Neural crest cell (in vitro differentiated cells): ENCODE measurements around the gene SFR1. TPM values are rescaled to one million over a fixed set of nuclear protein-coding genes. Genes with fewer than 3 reads are reported as not detected.

Experiments
- DNase-seq: peaks from one replicate; pipeline ENCODE4 v3.0.0; 2021; ENCODE audit warnings: low read depth, mixed read lengths, low spot score
- H3K27ac Mint-ChIP-seq: one replicate; pipeline ENCODE4 v1.8.0; 2021; ENCODE audit warnings: mild to moderate bottlenecking, mixed read lengths; ENCODE audit not compliant: unreplicated experiment
- H3K27me3 Mint-ChIP-seq: 2 replicates; pipeline ENCODE4 v1.8.0; 2021; ENCODE audit warnings: low read depth, mild to moderate bottlenecking, mixed read lengths
- H3K36me3 Mint-ChIP-seq: 2 replicates; pipeline ENCODE4 v1.8.0; 2021; ENCODE audit warnings: low read depth, mild to moderate bottlenecking, mixed read lengths
- H3K4me1 Mint-ChIP-seq: 2 replicates; pipeline ENCODE4 v1.8.0; 2021; ENCODE audit warnings: mixed read lengths
- H3K4me3 Mint-ChIP-seq: one replicate; pipeline ENCODE4 v1.8.0; 2021; ENCODE audit warnings: mild to moderate bottlenecking, mixed read lengths
- H3K9me3 Mint-ChIP-seq: 2 replicates; pipeline ENCODE4 v1.8.0; 2021; ENCODE audit warnings: mixed read lengths
- CTCF ChIP-seq: fragments of 200-600 bp; sonication (generic); conservative IDR thresholded peaks from 2 replicates; pipeline ENCODE4 v1.5.0; 2021; ENCODE audit warnings: antibody characterized with exemption, mild to moderate bottlenecking
- total RNA-seq: library from RNA; stranded (reverse); gene quantifications from 2 replicates; pipeline ENCODE4 v1.2.1, GENCODE V29; 2021

SFR1 gene
- total RNA-seq, 1 donor from 2014 or later, result 14.0 TPM

- Mint-ChIP-seq H3K27me3 (peaks cover 9% of the 10 kb centered on the region), H3K9me3 (no peaks in the 10 kb centered on the region), H3K36me3 (no peaks in the 10 kb centered on the region), H3K27ac (no peak overlapping the region), H3K4me3 (no peak overlapping the region), H3K4me1 (peaks cover 18% of the 10 kb centered on the region)
- no peak for DNase-seq
- TF ChIP-seq CTCF, result no peak
Observed at GRCh38 chr10:104117839-104118323, 4.1 kb upstream of the SFR1 start.

- Mint-ChIP-seq H3K4me3 (peak overlapping the region; percentile 97), H3K36me3 (no peaks in the 10 kb centered on the region), H3K27ac (no peak overlapping the region), H3K4me1 (peaks cover 28% of the 10 kb centered on the region), H3K9me3 (no peaks in the 10 kb centered on the region), H3K27me3 (peaks cover 9% of the 10 kb centered on the region)
- DNase-seq, result no peak
- TF ChIP-seq CTCF, result no peak
Observed at GRCh38 chr10:104119996-104120395, 2.0 kb upstream of the SFR1 start.

- peaks cover 9% of the 10 kb centered on the region for H3K27me3 Mint-ChIP-seq
- TF ChIP-seq CTCF, result no peak
- peaks cover 31% of the 10 kb centered on the region for H3K4me1 Mint-ChIP-seq
- H3K27ac Mint-ChIP-seq, result peak overlapping the region; percentile 100
- DNase-seq, result no peak
- H3K4me3 Mint-ChIP-seq, result peak overlapping the region; percentile 97
- no peaks in the 10 kb centered on the region for H3K9me3 Mint-ChIP-seq
- H3K36me3 Mint-ChIP-seq, result peaks cover 4% of the 10 kb centered on the region
Observed at GRCh38 chr10:104120512-104120902, 1.5 kb upstream of the SFR1 start.

GRCh38 chr10:104120903-104121484, 977 bp upstream of the SFR1 start:
- H3K27ac Mint-ChIP-seq, result peak overlapping the region; percentile 100
- peaks cover 31% of the 10 kb centered on the region for H3K4me1 Mint-ChIP-seq
- H3K4me3 Mint-ChIP-seq, result peak overlapping the region; percentile 97
- TF ChIP-seq CTCF, result no peak
- peaks cover 9% of the 10 kb centered on the region for H3K27me3 Mint-ChIP-seq
- H3K9me3 Mint-ChIP-seq, result no peaks in the 10 kb centered on the region
- H3K36me3 Mint-ChIP-seq, result peaks cover 5% of the 10 kb centered on the region
- DNase-seq, result peak; percentile 51

GRCh38 chr10:104122225-104123107, 495 bp downstream of the SFR1 start:
- DNase-seq, result no peak
- Mint-ChIP-seq H3K27ac (peak overlapping the region; percentile 95), H3K9me3 (no peaks in the 10 kb centered on the region), H3K36me3 (peaks cover 7% of the 10 kb centered on the region), H3K4me3 (peak overlapping the region; percentile 97), H3K27me3 (peaks cover 6% of the 10 kb centered on the region), H3K4me1 (peaks cover 31% of the 10 kb centered on the region)
- TF ChIP-seq CTCF, result no peak
